K562 (cell line): ENCODE data around the gene ANAPC2. TPM values are rescaled to one million over a fixed set of nuclear protein-coding genes. Genes with fewer than 3 reads are reported as not detected.

Experiments
- ATF3 ChIP-seq, 2 experiments: fragments of 450-650 bp in 1 of 2; sonication (generic) in 1 of 2; formaldehyde crosslinking in 1 of 2; IDR thresholded peaks in 1 of 2; conservative IDR thresholded peaks in 1 of 2; 2 replicates each; pipeline versions ENCODE4 v1.6.1 to v1.8.1; 2016 to 2023; ENCODE audit warnings: mild to moderate bottlenecking in 2 of 2, moderate library complexity in 2 of 2, inconsistent platforms in 1 of 2, missing genetic modification reagents in 1 of 2
- CBX5 ChIP-seq: IDR thresholded peaks from 2 replicates; pipeline ENCODE4 v1.6.1; 2014; ENCODE audit warnings: low read depth, borderline replicate concordance
- CREM ChIP-seq: IDR thresholded peaks from 2 replicates; pipeline ENCODE4 v1.6.1; 2014; ENCODE audit warnings: antibody characterized with exemption, low read depth
- CTBP1 ChIP-seq: fragments of 450-650 bp; IDR thresholded peaks from 2 replicates; pipeline ENCODE4 v1.6.1; 2016; ENCODE audit warnings: borderline replicate concordance
- DIDO1 ChIP-seq: fragments of 450-650 bp; IDR thresholded peaks from 2 replicates; pipeline ENCODE4 v1.6.1; 2016; ENCODE audit warnings: low read depth, missing biosample characterization, missing genetic modification characterization
- FOSL1 ChIP-seq: fragments of 200-800 bp; sonication (Bioruptor generic); conservative IDR thresholded peaks from 2 replicates; pipeline ENCODE4 v1.6.1; 2016; ENCODE audit warnings: missing genetic modification characterization, missing compliant biosample characterization
- KLF10 ChIP-seq: fragments of 250-450 bp; sonication (Bioruptor Pico); IDR thresholded peaks from 2 replicates; pipeline ENCODE4 v1.6.1; 2021; ENCODE audit warnings: matching md5 sums
- KLF6 ChIP-seq: fragments of 250-450 bp; sonication (Bioruptor Pico); IDR thresholded peaks from 2 replicates; pipeline ENCODE4 v1.4.0; 2020; ENCODE audit warnings: mild to moderate bottlenecking, moderate library complexity, borderline replicate concordance
- MED1 ChIP-seq: sonication (generic); formaldehyde crosslinking; IDR thresholded peaks from 2 replicates; pipeline ENCODE4 v1.8.1; 2023; ENCODE audit warnings: missing genetic modification reagents, borderline replicate concordance
- NFRKB ChIP-seq: fragments of 450-650 bp; IDR thresholded peaks from 2 replicates; pipeline ENCODE4 v1.6.1; 2016; ENCODE audit warnings: low read depth
- NFXL1 ChIP-seq: fragments of 450-650 bp; formaldehyde crosslinking; IDR thresholded peaks from 2 replicates; pipeline ENCODE4 v1.4.0; 2021; ENCODE audit warnings: mild to moderate bottlenecking
- NRF1 ChIP-seq, 2 experiments: fragments of 450-650 bp; IDR thresholded peaks in 1 of 2; conservative IDR thresholded peaks in 1 of 2; 2 replicates each; pipeline ENCODE4 v1.6.1; 2014; ENCODE audit warnings: mild to moderate bottlenecking in 2 of 2
- POLR3G ChIP-seq: IDR thresholded peaks from 2 replicates; pipeline ENCODE4 v1.6.1; 2011; ENCODE audit not compliant: insufficient read length, insufficient replicate concordance; ENCODE audit errors: extremely low read depth
- PTBP1 ChIP-seq: fragments of 200-400 bp; formaldehyde crosslinking; IDR thresholded peaks from 2 replicates; pipeline ENCODE4 v1.6.1; 2017; ENCODE audit warnings: low read depth, low read length
- RBBP5 ChIP-seq: fragments of 200-600 bp; sonication (generic); IDR thresholded peaks from 2 replicates; pipeline ENCODE4 v1.6.1; 2012; ENCODE audit warnings: borderline replicate concordance, mild to moderate bottlenecking, low read length, control low read depth, inconsistent platforms; ENCODE audit not compliant: insufficient read depth, poor library complexity, severe bottlenecking
- RBM22 ChIP-seq: fragments of 200-400 bp; formaldehyde crosslinking; IDR thresholded peaks from 2 replicates; pipeline ENCODE4 v1.6.1; 2018; ENCODE audit warnings: low read length, low read depth; ENCODE audit not compliant: poor library complexity, severe bottlenecking
- SIX5 ChIP-seq, 2 experiments: IDR thresholded peaks; 2 replicates each; pipeline ENCODE4 v1.6.1; 2011; ENCODE audit warnings: low read length in 2 of 2, borderline replicate concordance in 1 of 2, low read depth in 1 of 2, mild to moderate bottlenecking in 1 of 2, moderate library complexity in 1 of 2; ENCODE audit not compliant: insufficient read depth in 1 of 2
- SRSF1 ChIP-seq: fragments of 200-400 bp; formaldehyde crosslinking; IDR thresholded peaks from 2 replicates; pipeline ENCODE4 v1.6.1; 2017; ENCODE audit warnings: mild to moderate bottlenecking, low read depth, low read length, moderate library complexity
- SRSF3 ChIP-seq: fragments of 200-400 bp; formaldehyde crosslinking; IDR thresholded peaks from 2 replicates; pipeline ENCODE4 v1.6.1; 2016; ENCODE audit warnings: mild to moderate bottlenecking, low read length, moderate library complexity; ENCODE audit not compliant: insufficient read depth
- SRSF7 ChIP-seq: fragments of 200-400 bp; formaldehyde crosslinking; optimal IDR thresholded peaks from 2 replicates; pipeline ENCODE3; 2017; ENCODE audit warnings: mild to moderate bottlenecking, low read depth, low read length
- TEAD1 ChIP-seq, 2 experiments: fragments of 450-650 bp in 1 of 2; sonication (generic) in 1 of 2; formaldehyde crosslinking; IDR thresholded peaks; 2 replicates each; pipeline versions ENCODE4 v1.4.0 to v1.8.0; 2020 to 2022; ENCODE audit warnings: mild to moderate bottlenecking in 2 of 2, missing genetic modification reagents in 1 of 2
- U2AF1 ChIP-seq: fragments of 200-400 bp; formaldehyde crosslinking; optimal IDR thresholded peaks from 2 replicates; pipeline ENCODE3; 2017; ENCODE audit warnings: mild to moderate bottlenecking, low read depth, low read length, moderate library complexity
- VEZF1 ChIP-seq: fragments of 200-800 bp; sonication (Bioruptor generic); IDR thresholded peaks from 2 replicates; pipeline ENCODE4 v1.6.1; 2017; ENCODE audit warnings: missing genetic modification characterization, missing compliant biosample characterization
- ZNF311 ChIP-seq: fragments of 250-450 bp; sonication (Bioruptor Pico); IDR thresholded peaks from 2 replicates; pipeline ENCODE4 v1.4.0; 2020; ENCODE audit warnings: mild to moderate bottlenecking, moderate library complexity
- ZNF717 ChIP-seq: fragments of 250-450 bp; sonication (Bioruptor Pico); IDR thresholded peaks from 2 replicates; pipeline ENCODE4 v1.5.0; 2021
- polyA plus RNA-seq, 8 experiments: library from polyadenylated mRNA; depleted of rRNA in 4 of 8; stranded (reverse) in 5 of 8; unstranded in 3 of 8; fragments of >200 nt; fragmentation: Nextera tagmentation in 2 of 8; fragmentation: Illumina TruSeq in 1 of 8; extraction: Ambion mirVana in 2 of 8; extraction: Trizol in 1 of 8; gene quantifications; 2 replicates each; pipeline versions ENCODE4 v1.2.1 to v1.2.3, GENCODE V29; 2011 to 2014; ENCODE audit warnings: inconsistent platforms in 1 of 8, missing spikeins in 1 of 8
- total RNA-seq, 7 experiments: library from RNA; depleted of rRNA in 6 of 7; stranded (reverse); fragments of >200 nt in 6 of 7; fragmentation: Illumina TruSeq in 2 of 7; extraction: Trizol in 2 of 7; gene quantifications; 2 replicates each; pipeline versions ENCODE4 v1.2.1 to v1.2.3, GENCODE V29; 2011 to 2021; ENCODE audit warnings: low replicate concordance in 1 of 7
- TF ChIP-seq, protein P1 (sequence below): sonication (generic); formaldehyde crosslinking; IDR thresholded peaks from 2 replicates; pipeline ENCODE4 v1.8.1; 2023; ENCODE audit warnings: mild to moderate bottlenecking, missing genetic modification reagents

Gene ANAPC2
- total and polyA plus RNA-seq, 9 of the 15 experiments (the other 6 are each of a cell fraction or from before 2014, with no cell fraction given): 0.11 to 56.5 (median 17.1) TPM; not detected in 1

DNA sequence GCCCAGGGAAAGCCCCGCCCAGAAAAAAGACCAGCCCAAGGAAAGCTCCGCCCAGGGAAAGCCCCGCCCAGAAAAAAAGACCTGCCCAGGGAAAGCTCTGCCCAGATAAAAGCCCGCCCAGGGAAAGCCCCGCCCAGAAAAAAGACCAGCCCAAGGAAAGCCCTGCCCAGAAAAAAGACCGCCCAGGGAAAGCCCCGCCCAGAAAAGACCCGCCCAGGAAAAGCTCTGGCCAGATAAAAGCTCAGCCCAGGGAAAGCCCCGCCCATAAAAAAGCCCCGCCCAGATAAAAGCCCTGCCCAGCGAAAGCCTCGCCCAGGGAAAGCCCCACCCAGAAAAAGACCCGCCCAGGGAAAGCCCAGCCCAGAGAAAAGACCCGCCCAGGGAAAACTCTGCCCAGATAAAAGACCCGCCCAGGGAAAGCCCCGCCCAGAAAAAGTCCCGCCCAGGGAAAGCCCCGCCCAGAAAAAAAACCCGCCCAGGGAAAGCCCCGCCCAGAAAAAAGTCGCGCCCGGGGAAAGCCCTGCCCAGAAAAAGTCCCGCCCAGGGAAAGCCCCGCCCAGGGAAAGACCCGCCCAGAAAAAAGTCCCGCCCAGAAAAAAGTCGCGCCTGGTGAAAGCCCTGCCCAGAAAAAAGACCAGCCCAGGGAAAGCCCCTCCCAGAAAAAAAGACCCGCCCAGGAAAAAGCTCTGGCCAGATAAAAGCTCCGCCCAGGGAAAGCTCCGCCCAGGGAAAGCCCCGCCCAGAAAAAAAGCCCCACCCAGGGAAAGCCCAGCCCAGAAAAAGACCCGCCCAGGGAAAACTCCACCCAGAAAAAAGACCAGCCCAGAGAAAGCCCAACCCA lies 37.5 kb downstream of the ANAPC2 start (continued):
- TF ChIP-seq NFRKB (no peak), KLF6 (CRISPR knock-in tag) (no peak), NFXL1 (CRISPR knock-in tag) (no peak), MED1 (no peak), CREM (no peak), TEAD1 (CRISPR knock-in tag; IDR thresholded peaks at IDR 0.05) (no peak), DIDO1 (no peak), ZNF311 (no peak), NRF1 (conservative IDR thresholded peaks at IDR 0.05 in 1 of 2, IDR thresholded peaks at IDR 0.05 in 1 of 2) (peak; percentile 55 to 67), KLF10 (no peak), SRSF1 (no peak), CBX5 (no peak), RBM22 (no peak), FOSL1 (tag) (no peak), RBBP5 (no peak), ATF3 (IDR thresholded peaks at IDR 0.05) (no peak), ATF3 (CRISPR knock-in tag; conservative IDR thresholded peaks at IDR 0.05) (no peak), VEZF1 (peak; percentile 59), CTBP1 (no peak), ZNF717 (no peak), SRSF7 (no peak), SIX5 (IDR thresholded peaks at IDR 0.05; ENCODE audit: borderline replicate concordance in 1 of 2, insufficient read depth in 1 of 2, low read depth in 1 of 2, low read length in 2 of 2) (no peak), PTBP1 (no peak), SRSF3 (no peak), U2AF1 (no peak), POLR3G (no peak)
- TF ChIP-seq, protein P1, sequence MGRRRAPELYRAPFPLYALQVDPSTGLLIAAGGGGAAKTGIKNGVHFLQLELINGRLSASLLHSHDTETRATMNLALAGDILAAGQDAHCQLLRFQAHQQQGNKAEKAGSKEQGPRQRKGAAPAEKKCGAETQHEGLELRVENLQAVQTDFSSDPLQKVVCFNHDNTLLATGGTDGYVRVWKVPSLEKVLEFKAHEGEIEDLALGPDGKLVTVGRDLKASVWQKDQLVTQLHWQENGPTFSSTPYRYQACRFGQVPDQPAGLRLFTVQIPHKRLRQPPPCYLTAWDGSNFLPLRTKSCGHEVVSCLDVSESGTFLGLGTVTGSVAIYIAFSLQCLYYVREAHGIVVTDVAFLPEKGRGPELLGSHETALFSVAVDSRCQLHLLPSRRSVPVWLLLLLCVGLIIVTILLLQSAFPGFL: no peak
